GM18868 (cell line): ENCODE measurements around the gene SPATA20.
A peak's percentile ranks its signal among the peaks of the same experiment; 100 is the strongest.

ENCODE experiments used
- ATAC-seq: cut with Tn5 transposase; IDR thresholded peaks from one replicate; pipeline ENCODE4 v1.9.1; 2021; ENCODE audit warnings: mild to moderate bottlenecking, moderate library complexity; ENCODE audit not compliant: unreplicated experiment

SPATA20 gene

GRCh38 chr17:50557630-50558029, 10.7 kb downstream of the SPATA20 start:
- no peak for ATAC-seq

- no peak for ATAC-seq
Measured at GRCh38 chr17:50558091-50558490, 11.1 kb downstream of the SPATA20 start.

- no peak for ATAC-seq
Measured at GRCh38 chr17:50558581-50558940, 11.6 kb downstream of the SPATA20 start.

- ATAC-seq, result no peak
Measured at GRCh38 chr17:50558941-50559614, 12.1 kb downstream of the SPATA20 start.

- no peak for ATAC-seq
Measured at GRCh38 chr17:50559674-50560184, 12.8 kb downstream of the SPATA20 start.

- ATAC-seq, result peak; percentile 87
Measured at GRCh38 chr17:50560185-50560824, 13.3 kb downstream of the SPATA20 start, which contains the start of gene CACNA1G. CACNA1G (plus strand) TSS chr17:50560715; CDS start chr17:50561460, 745 bp downstream.

GRCh38 chr17:50560931-50561745, 14.2 kb downstream of the SPATA20 start:
- ATAC-seq, result no peak

- ATAC-seq, result no peak
Measured at GRCh38 chr17:50561746-50562141, 14.8 kb downstream of the SPATA20 start.

- ATAC-seq, result no peak
Measured at GRCh38 chr17:50562242-50563091, 15.5 kb downstream of the SPATA20 start.

- no peak for ATAC-seq
Measured at GRCh38 chr17:50563092-50563511, 16.1 kb downstream of the SPATA20 start.

- ATAC-seq, result no peak
Measured at GRCh38 chr17:50564916-50565315, 17.9 kb downstream of the SPATA20 start.

GRCh38 chr17:50565402-50566350, 18.7 kb downstream of the SPATA20 start:
- no peak for ATAC-seq

GRCh38 chr17:50566886-50567285, 19.9 kb downstream of the SPATA20 start:
- ATAC-seq, result no peak

GRCh38 chr17:50568659-50569058, 21.7 kb downstream of the SPATA20 start:
- no peak for ATAC-seq

- no peak for ATAC-seq
Measured at GRCh38 chr17:50569592-50569991, 22.6 kb downstream of the SPATA20 start.

- no peak for ATAC-seq
Measured at GRCh38 chr17:50570032-50570431, 23.1 kb downstream of the SPATA20 start.

- ATAC-seq, result no peak
Measured at GRCh38 chr17:50570528-50570927, 23.6 kb downstream of the SPATA20 start.

GRCh38 chr17:50571681-50572080, 24.7 kb downstream of the SPATA20 start:
- ATAC-seq, result no peak

GRCh38 chr17:50572541-50572940, 25.6 kb downstream of the SPATA20 start:
- ATAC-seq, result no peak
